Measurements from ENCODE around the gene LTBP1.

DNA sequence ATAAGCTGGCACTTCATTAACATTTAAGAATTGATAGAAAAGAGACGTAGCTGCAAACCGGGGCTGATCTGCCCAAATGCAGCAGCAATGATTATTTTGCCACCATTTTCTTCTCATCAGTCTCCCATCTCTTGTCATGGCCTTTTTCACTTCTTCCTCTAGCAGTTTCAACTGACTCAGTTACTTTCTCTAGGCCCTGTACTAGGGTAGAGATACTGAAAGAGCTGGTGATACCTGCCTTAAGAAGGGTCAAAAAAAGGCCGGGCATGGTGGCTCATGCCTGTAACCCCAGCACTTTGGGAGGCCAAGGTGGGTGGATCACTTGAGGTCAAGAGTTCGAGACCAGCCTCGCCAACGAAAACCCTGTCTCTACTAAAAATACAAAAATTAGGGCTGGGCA, 127.4 kb downstream of the LTBP1 start:
- no peak for TF ChIP-seq POLR2AphosphoS5 (IDR thresholded peaks at IDR 0.05)
- TF ChIP-seq CTCF (IDR thresholded peaks at IDR 0.05) = no peak
- no peak for TF ChIP-seq POLR2A (IDR thresholded peaks at IDR 0.05)
